HepG2 (cell line): ENCODE results near the gene C14orf93. TPM values are rescaled to one million over a fixed set of nuclear protein-coding genes. Genes with fewer than 3 reads are reported as not detected.

Source experiments
- CENPX ChIP-seq: sonication (generic); formaldehyde crosslinking; IDR thresholded peaks from 2 replicates; pipeline ENCODE4 v1.9.0; 2021; ENCODE audit warnings: mild to moderate bottlenecking, missing genetic modification reagents, moderate library complexity
- DRAP1 ChIP-seq: IDR thresholded peaks from 2 replicates; pipeline ENCODE4 v1.6.1; 2016; ENCODE audit warnings: missing genetic modification reagents, missing compliant biosample characterization
- EEA1 ChIP-seq: sonication (generic); formaldehyde crosslinking; IDR thresholded peaks from 2 replicates; pipeline ENCODE4 v1.5.1; 2020; ENCODE audit warnings: mild to moderate bottlenecking, missing genetic modification reagents, borderline replicate concordance
- GATAD1 ChIP-seq: IDR thresholded peaks from 2 replicates; pipeline ENCODE4 v1.6.1; 2016; ENCODE audit warnings: missing genetic modification reagents, missing compliant biosample characterization
- HMGA1 ChIP-seq: sonication (generic); formaldehyde crosslinking; conservative IDR thresholded peaks from 2 replicates; pipeline ENCODE4 v1.4.0; 2020; ENCODE audit warnings: missing genetic modification reagents
- IRF2 ChIP-seq: IDR thresholded peaks from 2 replicates; pipeline ENCODE4 v1.6.1; 2018; ENCODE audit warnings: missing genetic modification reagents, missing compliant biosample characterization
- MIER3 ChIP-seq: IDR thresholded peaks from 2 replicates; pipeline ENCODE4 v1.6.1; 2016; ENCODE audit warnings: missing compliant biosample characterization, borderline replicate concordance
- PRMT3 ChIP-seq: sonication (generic); formaldehyde crosslinking; IDR thresholded peaks from 2 replicates; pipeline ENCODE4 v1.8.1; 2022; ENCODE audit warnings: low read depth, mild to moderate bottlenecking, moderate library complexity, missing genetic modification reagents, borderline replicate concordance
- PTBP1 ChIP-seq: fragments of 200-400 bp; formaldehyde crosslinking; IDR thresholded peaks from 2 replicates; pipeline ENCODE4 v1.6.1; 2018; ENCODE audit warnings: low read length, low read depth; ENCODE audit not compliant: poor library complexity, severe bottlenecking
- SMARCE1 ChIP-seq: fragments of 450-650 bp; IDR thresholded peaks from 2 replicates; pipeline ENCODE4 v1.6.1; 2017; ENCODE audit warnings: borderline replicate concordance
- YY1 ChIP-seq: IDR thresholded peaks from 2 replicates; pipeline ENCODE4 v1.6.1; 2011; ENCODE audit warnings: low read length, low read depth, moderate library complexity, mild to moderate bottlenecking; ENCODE audit not compliant: insufficient read depth, insufficient replicate concordance
- ZBTB38 ChIP-seq: sonication (generic); formaldehyde crosslinking; IDR thresholded peaks from 2 replicates; pipeline ENCODE4 v1.5.1; 2020; ENCODE audit warnings: mild to moderate bottlenecking, missing genetic modification reagents
- ZBTB44 ChIP-seq: sonication (generic); formaldehyde crosslinking; IDR thresholded peaks from 2 replicates; pipeline ENCODE4 v1.4.0; 2020; ENCODE audit warnings: missing genetic modification reagents
- ZNF343 ChIP-seq: sonication (generic); formaldehyde crosslinking; IDR thresholded peaks from 2 replicates; pipeline ENCODE4 v1.4.0; 2020; ENCODE audit warnings: mild to moderate bottlenecking, missing genetic modification reagents
- ZNF768 ChIP-seq: sonication (generic); formaldehyde crosslinking; IDR thresholded peaks from 2 replicates; pipeline ENCODE4 v1.4.0; 2020; ENCODE audit warnings: missing genetic modification reagents
- polyA plus RNA-seq, 8 experiments: library from polyadenylated mRNA; depleted of rRNA in 3 of 8; stranded (reverse) in 7 of 8; unstranded in 1 of 8; fragments of >200 nt; fragmentation: Illumina TruSeq in 4 of 8; extraction: Trizol in 4 of 8; gene quantifications; 2 replicates each; pipeline versions ENCODE4 v1.2.1 to v1.2.3, GENCODE V29; 2011 to 2016; ENCODE audit warnings: low read depth in 4 of 8, missing spikeins in 1 of 8, mixed read lengths in 1 of 8; ENCODE audit not compliant: insufficient read depth in 1 of 8
- total RNA-seq, 5 experiments: library from RNA; depleted of rRNA; stranded (reverse); fragments of >200 nt; fragmentation: Illumina TruSeq; extraction: Trizol; gene quantifications; 2 replicates each; pipeline ENCODE4 v1.2.3, GENCODE V29; 2016; ENCODE audit warnings: low read depth in 1 of 5
- TF ChIP-seq, protein P1 (sequence below): sonication (generic); formaldehyde crosslinking; IDR thresholded peaks from 2 replicates; pipeline ENCODE4 v1.5.0; 2020; ENCODE audit warnings: mild to moderate bottlenecking, missing genetic modification reagents
- TF ChIP-seq, protein P2 (sequence below): sonication (generic); formaldehyde crosslinking; IDR thresholded peaks from 2 replicates; pipeline ENCODE4 v1.4.0; 2020; ENCODE audit warnings: mild to moderate bottlenecking, missing genetic modification reagents

Gene C14orf93
- total and polyA plus RNA-seq, 2 of the 13 experiments (the other 11 are each of a cell fraction or from before 2014, with no cell fraction given), result 11.4 to 22.5 TPM

DNA sequence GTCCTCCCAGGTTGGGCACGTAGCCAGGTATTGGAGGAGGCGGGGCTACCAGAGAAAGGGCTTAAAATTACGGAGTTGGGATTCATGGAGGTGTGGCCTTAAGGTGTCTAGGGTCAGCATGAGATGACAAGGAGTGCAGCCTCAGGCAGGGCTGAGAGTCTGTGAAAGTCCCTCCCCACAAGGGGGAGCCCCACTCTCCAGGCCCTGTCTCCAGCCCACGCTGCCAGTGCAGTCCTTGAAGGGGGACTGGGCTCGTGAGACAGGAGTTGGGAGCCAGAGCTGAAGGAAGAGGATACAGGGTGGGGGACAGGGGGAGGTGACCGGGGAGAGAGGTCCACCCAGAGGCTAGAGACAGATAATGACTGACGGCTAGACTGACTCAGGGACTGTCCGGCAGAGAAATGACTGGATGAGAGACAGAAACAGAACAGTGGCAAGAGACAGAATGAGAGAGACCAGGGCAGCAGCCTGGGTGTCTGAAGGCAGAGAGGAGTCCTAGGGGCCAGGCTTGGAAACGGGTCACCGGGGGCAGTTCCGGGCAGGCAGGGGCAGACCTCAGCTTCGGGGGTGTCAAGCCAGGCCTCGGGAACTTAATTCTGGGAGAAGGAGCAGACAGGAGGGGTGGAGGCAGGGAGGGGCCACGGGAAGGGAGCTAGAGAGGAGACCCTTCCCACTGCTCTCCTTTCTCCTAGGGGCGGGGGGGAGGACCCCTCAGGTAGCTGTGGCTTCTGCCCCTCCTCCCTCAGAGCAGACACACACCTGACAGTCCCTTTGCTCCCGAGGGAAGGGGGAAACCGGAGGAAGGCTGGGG, 46.4 kb upstream of the C14orf93 start (continued):
- TF ChIP-seq, protein P1, sequence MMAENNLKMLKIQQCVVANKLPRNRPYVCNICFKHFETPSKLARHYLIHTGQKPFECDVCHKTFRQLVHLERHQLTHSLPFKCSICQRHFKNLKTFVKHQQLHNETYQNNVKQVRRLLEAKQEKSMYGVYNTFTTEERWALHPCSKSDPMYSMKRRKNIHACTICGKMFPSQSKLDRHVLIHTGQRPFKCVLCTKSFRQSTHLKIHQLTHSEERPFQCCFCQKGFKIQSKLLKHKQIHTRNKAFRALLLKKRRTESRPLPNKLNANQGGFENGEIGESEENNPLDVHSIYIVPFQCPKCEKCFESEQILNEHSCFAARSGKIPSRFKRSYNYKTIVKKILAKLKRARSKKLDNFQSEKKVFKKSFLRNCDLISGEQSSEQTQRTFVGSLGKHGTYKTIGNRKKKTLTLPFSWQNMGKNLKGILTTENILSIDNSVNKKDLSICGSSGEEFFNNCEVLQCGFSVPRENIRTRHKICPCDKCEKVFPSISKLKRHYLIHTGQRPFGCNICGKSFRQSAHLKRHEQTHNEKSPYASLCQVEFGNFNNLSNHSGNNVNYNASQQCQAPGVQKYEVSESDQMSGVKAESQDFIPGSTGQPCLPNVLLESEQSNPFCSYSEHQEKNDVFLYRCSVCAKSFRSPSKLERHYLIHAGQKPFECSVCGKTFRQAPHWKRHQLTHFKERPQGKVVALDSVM, result peak; percentile 47; the same call in 1 of the 2 replicates
- TF ChIP-seq HMGA1 (CRISPR knock-in tag) (no peak), ZNF343 (CRISPR knock-in tag) (no peak), MIER3 (CRISPR knock-in tag) (peak; percentile 66), ZBTB44 (CRISPR knock-in tag) (no peak), EEA1 (CRISPR knock-in tag) (no peak), ZNF768 (CRISPR knock-in tag) (peak; percentile 53; the same call in 1 of the 2 replicates), PTBP1 (peak; percentile 75), PRMT3 (CRISPR knock-in tag) (peak; percentile 80), YY1 (no peak), GATAD1 (peak; percentile 70), CENPX (CRISPR knock-in tag) (no peak), SMARCE1 (no peak), ZBTB38 (CRISPR knock-in tag) (peak; percentile 69; the same call in 1 of the 2 replicates), IRF2 (CRISPR knock-in tag) (peak; percentile 65), DRAP1 (CRISPR knock-in tag) (peak; percentile 50; the same call in 1 of the 2 replicates)
- TF ChIP-seq, protein P2, sequence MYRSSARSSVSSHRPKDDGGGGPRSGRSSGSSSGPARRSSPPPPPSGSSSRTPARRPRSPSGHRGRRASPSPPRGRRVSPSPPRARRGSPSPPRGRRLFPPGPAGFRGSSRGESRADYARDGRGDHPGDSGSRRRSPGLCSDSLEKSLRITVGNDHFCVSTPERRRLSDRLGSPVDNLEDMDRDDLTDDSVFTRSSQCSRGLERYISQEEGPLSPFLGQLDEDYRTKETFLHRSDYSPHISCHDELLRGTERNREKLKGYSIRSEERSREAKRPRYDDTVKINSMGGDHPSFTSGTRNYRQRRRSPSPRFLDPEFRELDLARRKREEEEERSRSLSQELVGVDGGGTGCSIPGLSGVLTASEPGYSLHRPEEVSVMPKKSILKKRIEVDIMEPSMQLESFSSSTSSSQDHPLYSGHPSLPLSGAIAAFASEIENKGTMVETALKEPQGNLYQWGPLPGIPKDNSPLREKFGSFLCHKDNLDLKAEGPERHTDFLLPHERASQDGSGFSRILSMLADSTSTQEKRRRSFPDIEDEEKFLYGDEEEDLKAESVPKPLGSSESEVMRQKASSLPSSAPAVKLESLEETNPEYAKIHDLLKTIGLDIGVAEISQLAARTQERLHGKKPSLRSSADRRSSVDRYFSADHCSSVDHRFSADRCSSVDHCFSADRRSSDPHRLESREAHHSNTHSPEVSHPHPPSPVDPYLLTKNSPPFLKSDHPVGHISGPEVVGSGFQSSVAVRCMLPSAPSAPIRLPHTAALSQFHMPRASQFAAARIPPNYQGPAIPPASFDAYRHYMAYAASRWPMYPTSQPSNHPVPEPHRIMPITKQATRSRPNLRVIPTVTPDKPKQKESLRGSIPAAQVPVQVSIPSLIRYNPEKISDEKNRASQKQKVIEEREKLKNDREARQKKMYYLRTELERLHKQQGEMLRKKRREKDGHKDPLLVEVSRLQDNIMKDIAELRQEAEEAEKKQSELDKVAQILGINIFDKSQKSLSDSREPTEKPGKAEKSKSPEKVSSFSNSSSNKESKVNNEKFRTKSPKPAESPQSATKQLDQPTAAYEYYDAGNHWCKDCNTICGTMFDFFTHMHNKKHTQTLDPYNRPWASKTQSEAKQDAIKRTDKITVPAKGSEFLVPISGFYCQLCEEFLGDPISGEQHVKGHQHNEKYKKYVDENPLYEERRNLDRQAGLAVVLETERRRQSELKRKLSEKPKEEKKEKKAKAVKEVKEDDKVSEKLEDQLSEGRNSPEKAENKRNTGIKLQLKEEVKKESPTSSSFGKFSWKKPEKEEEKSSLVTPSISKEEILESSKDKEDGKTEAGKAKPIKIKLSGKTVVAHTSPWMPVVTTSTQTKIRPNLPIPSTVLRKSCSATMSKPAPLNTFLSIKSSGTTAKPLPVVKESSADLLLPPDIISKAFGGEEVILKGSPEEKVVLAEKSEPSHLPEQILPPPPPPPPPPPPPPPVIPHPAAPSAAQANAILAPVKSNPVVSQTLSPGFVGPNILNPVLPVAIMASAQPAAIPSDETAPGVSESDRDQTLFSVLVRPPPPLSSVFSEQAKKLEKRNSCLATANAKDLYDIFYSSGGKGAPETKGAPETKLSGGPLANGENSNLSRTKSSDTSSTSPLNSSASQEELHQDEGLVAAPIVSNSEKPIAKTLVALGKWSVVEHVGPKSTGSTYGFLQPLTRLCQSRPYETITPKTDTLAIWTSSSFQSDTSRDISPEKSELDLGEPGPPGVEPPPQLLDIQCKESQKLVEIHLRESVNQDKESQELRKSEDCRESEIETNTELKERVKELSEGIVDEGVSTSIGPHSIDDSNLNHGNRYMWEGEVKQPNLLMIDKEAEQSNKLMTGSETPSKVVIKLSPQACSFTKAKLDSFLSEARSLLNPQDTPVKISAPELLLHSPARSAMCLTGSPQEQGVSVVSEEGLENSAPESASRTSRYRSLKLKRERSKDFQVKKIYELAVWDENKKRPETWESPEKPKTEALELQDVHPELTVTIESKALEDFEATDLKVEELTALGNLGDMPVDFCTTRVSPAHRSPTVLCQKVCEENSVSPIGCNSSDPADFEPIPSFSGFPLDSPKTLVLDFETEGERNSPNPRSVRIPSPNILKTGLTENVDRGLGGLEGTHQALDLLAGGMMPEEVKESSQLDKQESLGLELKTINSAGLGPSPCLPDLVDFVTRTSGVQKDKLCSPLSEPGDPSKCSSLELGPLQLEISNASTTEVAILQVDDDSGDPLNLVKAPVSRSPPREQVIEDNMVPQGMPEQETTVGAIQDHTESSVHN (CRISPR knock-in tag), result 0 out of 2 replicates have a peak, but pooled peaks have one; percentile 19
